GM12878 (cell line): Measurements from ENCODE around the gene MKRN1.
"Not testable (repeated sequence)": the region's sequence is repeated elsewhere in the genome, so short reads cannot be mapped to it uniquely, and the experiment has no call there.

Source experiments
- CTCF ChIP-seq, 3 experiments: IDR thresholded peaks in 2 of 3; conservative IDR thresholded peaks in 1 of 3; 2 replicates each; pipeline ENCODE4 v1.5.1; 2011; ENCODE audit warnings: low read depth in 3 of 3, low read length in 3 of 3, mild to moderate bottlenecking in 3 of 3, control low read depth in 2 of 3, moderate library complexity in 2 of 3, inconsistent platforms in 1 of 3, mixed read lengths in 1 of 3; ENCODE audit not compliant: control insufficient read depth in 2 of 3, insufficient read depth in 1 of 3; ENCODE audit errors: extremely low read depth in 1 of 3
- E4F1 ChIP-seq: fragments of 450-650 bp; IDR thresholded peaks from 2 replicates; pipeline ENCODE4 v1.6.1; 2018; ENCODE audit warnings: borderline replicate concordance, mild to moderate bottlenecking; ENCODE audit not compliant: partially characterized antibody
- ETV6 ChIP-seq, 2 experiments: fragments of 450-650 bp in 1 of 2; IDR thresholded peaks in 1 of 2; conservative IDR thresholded peaks in 1 of 2; 2 replicates each; pipeline ENCODE4 v1.6.1; 2014; ENCODE audit warnings: antibody characterized with exemption in 1 of 2, borderline replicate concordance in 1 of 2, low read depth in 1 of 2, mild to moderate bottlenecking in 1 of 2, moderate library complexity in 1 of 2
- IRF3 ChIP-seq: fragments of 450-650 bp; IDR thresholded peaks from 2 replicates; pipeline ENCODE4 v1.6.1; 2014; ENCODE audit warnings: mild to moderate bottlenecking
- POLR2A ChIP-seq: IDR thresholded peaks from 2 replicates; pipeline ENCODE4 v1.6.1; 2011; ENCODE audit warnings: low read depth, mild to moderate bottlenecking, low read length

GRCh38 chr7:140418156-140418472 is 61.2 kb downstream of the MKRN1 start:
- not testable (repeated sequence) for TF ChIP-seq POLR2A; IRF3; ETV6 (conservative IDR thresholded peaks at IDR 0.05 in 1 of 2, IDR thresholded peaks at IDR 0.05 in 1 of 2; ENCODE audit: borderline replicate concordance in 1 of 2, low read depth in 1 of 2); E4F1; CTCF (IDR thresholded peaks at IDR 0.05 in 2 of 3, conservative IDR thresholded peaks at IDR 0.05 in 1 of 3; ENCODE audit: control insufficient read depth in 2 of 3, extremely low read depth in 1 of 3, insufficient read depth in 1 of 3, low read depth in 3 of 3, low read length in 3 of 3)
